NCI-H345 (cell line): ENCODE data around the gene KRTAP9-7.

Experiments
- DNase-seq: peaks from one replicate; lab custom pipeline; 2025; lab: John Stamatoyannopoulos, UW

KRTAP9-7 gene

DNA sequence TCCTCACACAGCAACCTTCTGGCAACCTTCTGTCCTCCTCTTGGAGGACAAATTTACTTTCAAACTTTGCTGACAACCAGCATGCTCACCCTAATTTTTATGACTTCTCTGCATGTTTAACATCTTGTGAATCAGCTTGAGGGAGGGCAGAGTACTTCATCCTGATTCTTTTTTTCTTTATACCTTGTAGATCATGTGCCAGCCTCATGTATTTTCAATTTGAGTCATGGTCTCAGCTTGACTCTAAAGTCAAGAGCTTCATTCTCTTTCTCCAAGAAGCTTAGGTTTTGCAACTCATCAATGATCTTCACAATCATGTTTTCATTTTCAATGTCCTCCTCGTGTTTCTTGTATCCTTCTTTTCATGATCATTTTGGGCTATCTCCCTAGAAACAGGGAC is 3.6 kb upstream of the KRTAP9-7 start:
- no peak for DNase-seq

DNA sequence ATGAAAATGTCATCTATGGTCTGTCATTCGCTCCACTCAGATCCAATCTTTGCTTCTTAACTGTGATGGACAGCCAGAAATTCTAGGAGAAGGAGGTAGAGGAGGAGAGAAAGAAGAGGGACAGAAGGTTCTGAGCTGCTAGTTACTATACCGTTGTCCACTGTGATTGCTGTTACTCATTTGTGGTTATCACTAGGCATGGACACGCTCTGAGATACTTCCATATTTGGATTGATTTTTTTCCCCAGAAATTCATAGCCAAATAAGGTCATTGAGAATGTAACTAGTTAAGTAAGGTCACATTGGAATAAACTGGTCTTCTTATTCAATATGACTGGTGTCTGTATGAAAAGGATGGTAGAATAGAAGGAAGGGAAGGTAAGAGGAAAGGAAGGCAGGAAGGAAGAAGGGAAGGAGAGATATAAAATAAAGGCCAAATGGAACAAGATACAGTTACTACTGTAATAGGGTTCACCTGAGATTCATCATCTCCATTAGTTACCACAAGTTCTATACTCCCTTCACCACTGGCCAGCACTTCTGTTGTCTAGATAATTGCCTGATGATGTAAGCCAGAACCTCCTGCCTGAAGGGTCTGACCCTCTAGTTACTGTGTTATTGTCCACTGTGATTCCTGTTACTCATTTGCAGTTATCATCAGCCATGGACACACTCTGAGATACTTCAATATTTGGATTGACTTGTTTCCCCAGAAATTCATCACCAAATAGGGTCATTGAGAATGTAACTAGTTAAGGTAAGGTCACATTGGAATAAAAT is 2.9 kb downstream of the KRTAP9-7 start:
- no peak for DNase-seq

DNA sequence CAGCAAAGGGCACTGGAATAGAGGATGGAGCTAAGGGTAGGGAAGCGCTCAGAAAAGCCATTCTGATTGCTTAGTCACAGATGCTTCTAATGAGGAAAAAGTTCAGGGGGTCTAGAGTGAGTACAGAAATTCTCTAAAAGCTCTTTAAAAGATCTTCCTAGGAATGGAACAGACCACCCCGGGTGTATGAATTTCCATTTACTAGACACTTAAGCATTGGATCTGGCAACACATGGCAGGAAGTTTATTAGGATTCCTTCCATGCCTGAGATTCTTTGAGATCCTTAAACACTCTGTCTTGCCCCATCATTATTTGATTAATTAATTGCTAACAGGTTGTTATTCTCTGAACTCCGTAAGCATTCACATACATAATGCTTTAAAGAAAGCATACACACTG is 8.5 kb downstream of the KRTAP9-7 start:
- DNase-seq = no peak

DNA sequence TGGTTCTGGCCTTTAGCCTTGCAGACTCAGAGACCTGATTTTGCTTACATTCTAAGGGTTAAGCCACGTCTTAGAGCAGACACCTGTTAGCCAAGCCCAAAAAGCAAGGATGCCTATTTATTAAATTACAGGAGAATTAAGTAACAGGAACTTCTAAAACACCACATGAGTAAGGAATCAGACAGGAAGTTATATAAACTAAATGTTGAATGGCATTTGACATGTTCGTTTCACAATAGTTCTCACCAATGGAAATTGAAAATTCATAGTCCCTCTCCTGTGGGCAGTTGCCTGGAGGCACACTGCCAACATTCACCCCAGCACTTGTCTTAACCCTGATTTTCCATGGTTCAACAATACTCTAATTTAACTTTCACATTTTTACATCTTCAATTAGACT is 9.0 kb downstream of the KRTAP9-7 start:
- no peak for DNase-seq

DNA sequence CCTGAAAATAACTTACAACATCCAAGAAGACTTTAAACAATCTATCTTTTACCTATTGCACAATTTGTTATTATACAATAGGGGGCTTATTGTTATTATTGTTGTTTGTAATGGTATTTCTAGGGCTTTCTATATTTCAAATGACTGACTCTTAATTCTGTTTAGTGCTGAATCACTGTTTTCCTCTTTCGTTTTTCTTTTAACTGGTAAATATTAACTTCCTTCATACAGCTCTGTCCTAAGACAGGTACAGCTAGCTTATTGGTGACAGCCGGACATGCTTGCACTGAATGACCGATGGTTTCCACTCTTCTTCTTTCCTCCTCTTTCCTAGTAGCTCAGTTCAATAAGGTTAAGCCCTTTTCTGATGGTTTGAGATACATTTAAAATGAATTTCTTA is 11.6 kb downstream of the KRTAP9-7 start:
- DNase-seq = no peak

DNA sequence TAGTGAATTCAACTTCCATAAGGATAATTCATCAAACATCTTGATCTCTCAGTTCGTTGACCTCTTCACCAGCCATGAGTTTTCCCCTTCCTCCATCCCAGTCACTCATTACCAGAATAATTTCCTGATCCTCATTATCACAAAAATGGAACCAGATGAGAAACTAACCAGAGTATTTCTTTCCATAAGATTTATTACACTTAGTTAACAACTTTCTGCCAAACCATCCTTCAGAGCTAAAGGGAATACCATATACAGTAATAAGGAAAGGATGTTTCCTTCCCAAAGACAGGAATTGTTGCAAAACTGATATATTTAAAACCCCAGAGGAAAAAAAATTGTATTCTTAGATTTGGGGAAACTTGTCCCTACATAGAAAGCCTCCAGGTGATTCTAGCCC is 18.5 kb downstream of the KRTAP9-7 start:
- DNase-seq = no peak

DNA sequence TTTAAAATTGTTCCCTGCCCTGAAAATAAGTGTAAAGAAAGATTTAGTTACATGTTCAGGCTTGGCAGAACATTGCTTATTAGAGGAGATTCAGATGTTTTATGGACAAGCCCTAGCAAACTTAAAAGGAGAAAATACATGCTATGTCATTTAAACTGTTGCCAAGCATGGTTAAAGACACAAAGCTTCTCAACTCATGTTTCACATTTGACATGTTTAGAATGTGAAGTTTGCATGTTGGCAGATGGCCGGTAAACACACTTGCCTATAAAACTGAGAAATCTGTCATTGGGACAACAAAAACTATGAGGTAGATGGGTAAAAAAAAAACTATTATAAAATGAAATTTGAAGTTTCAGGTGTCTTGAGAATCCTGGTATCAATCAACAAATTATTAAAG is 21.3 kb downstream of the KRTAP9-7 start:
- no peak for DNase-seq

DNA sequence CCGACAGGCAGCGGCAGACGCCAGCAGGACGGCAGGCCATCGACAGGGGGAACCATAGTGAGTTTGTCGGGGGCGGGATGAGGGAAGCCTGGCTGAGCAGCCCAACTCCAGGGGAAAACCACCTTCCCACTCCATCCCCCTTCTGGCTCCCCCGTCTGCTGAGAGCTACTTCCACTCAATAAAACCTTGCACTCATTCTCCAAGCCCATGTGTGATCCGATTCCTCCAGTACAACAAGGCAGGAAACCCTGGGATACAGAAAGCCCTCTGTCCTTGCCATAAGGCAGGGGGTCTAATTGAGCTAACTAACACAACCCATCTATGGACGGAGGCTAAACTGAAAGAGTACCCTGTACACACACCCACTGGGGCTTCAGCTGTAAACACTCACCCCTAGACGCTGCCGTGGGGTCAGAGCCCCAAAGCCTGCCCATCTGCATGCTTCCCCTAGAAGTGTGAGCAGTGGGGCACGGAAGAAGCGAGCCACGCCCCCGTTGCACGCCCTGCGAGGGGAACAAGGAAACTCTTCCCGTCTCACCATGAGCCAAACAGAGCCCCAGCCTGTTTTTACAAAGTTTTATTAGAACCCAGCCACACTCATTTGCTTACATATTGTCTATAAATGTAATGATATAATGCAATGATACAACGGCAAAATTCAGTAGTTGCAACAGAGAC is 23.1 kb downstream of the KRTAP9-7 start:
- DNase-seq = no peak

DNA sequence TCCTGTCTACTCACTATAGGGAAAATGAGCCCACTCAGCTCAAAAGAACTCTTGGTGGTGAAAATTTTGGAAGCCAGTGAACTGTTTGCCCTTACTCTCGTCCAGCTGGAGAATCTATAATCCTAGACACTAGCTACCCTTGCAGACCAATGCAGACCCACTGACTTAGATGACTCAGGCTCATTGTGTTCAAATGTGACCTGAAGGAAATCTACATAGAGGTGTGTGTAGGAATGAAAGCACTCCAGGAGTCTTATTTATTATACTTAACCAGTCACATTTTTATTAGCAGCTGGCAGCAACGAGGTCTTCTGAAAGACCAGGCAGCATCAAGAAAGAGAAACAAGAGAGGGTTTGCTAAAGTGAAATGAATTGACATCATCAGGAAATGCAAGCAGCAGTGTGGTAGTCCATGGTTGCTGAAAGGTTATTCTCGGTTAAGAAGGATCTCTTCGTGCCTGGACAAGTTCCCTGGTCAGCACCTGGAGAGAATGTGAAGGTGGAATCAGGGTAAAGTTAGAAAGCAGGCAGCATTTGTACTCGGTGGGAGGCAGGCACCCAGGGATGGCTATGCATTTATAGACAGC is 25.8 kb downstream of the KRTAP9-7 start:
- no peak for DNase-seq

DNA sequence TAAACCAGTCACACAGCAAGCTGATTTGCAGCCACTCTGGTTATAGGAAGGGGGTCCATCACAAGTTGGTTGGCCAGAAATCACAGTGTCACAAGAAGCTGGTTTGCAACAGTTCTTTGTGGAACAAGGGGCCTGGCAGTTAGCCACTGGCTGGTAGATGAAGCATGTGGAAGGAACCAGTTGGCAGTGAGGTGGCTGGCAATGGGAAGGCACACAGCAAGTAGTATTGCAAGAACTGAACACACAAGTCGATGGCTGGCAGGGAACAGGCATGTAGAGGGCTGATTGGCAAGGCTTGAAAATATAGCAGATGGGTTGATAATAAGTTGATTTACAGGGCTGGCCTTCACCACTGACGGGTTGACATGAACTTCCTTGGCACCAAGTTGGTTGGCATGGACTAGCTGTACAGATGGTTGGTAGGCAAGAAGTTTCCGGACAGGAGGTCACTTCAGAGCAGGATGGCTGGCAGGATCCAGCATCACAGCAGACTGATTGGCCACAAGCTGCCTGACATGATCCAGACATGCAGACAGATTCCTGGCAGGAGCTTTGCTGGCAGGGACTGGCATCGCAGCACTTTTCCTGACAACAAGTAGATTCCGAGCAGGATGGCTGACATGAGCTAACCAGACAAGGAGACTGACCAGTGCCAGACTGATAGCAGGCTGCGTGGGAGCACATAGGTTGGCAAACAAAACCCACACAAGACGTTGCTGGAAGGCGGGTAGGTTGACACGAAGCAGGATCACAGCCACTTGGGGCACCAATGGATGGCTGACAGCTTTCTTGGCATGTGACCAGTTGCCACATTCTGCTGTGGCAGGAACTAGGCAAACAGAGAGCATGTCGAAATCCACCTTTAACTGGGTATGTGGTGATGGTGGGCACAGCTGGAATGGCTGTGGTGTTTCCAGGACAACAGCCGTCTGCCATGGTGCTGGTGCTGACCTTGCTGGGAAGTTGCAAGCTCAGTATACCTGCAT is 26.7 kb downstream of the KRTAP9-7 start, which contains the start of gene KRTAP29-1:
KRTAP29-1 (minus strand) TSS at position 936 of the 986 bp plus-strand sequence; CDS start at position 936, 0 bp downstream.
- no peak for DNase-seq

DNA sequence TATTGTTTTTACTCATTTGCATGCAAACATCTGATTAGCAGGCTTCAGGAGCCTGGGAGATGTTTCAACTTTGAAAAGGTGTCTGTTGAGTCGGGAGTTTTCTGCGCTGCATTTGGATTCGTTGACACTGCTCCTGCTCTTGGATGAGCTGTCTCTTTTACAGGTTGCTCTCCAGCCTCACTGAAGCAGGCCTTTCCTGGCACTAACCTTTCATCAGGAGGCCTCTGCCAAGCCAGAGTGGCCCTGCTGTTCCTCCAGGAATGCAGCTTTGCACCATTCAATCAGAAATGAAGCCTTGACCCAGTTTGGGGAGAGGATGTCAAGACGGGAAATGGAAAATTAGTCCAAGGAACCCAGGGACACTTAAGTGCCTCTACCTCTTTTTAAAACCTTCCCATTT is 27.5 kb downstream of the KRTAP9-7 start:
- no peak for DNase-seq

DNA sequence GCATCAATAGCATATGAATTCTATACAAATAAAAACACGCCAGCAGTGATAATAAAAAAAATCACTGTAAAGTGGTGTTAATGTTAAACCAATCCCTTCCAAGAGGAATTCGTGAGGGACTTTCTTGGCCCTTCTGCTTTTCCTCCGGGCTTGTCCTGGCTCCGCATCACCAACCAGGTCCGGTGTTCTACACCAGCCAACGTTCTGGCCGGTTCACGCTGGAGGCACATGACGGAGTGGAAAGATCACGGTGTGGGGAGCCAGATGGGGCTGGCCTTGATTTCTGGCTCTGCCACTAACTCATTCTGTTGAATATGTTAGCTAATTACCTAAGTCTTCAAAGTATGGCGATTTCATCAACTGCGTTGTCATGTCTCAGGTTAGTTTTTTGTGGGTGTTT is 28.6 kb downstream of the KRTAP9-7 start:
- no peak for DNase-seq

DNA sequence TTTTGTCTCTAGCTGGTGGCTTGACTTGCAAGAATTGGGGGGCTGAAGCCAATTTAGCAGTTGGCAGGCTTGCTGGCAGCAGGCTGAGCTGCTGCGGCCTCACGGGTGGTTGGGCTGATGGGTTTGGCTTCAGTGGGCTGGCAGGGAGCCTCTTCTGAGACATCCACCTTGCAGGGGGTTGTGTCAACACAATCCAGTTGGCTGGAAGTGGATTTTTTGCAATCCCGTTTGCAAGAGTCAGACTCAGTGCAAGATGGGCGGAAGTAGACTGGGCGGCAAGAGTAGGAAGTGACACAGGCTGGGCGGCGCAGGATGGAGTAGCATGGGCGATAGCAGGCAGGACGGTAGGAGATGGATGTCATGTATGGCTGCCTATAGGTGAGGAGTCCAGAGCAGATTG is 32.1 kb downstream of the KRTAP9-7 start:
- DNase-seq = no peak

DNA sequence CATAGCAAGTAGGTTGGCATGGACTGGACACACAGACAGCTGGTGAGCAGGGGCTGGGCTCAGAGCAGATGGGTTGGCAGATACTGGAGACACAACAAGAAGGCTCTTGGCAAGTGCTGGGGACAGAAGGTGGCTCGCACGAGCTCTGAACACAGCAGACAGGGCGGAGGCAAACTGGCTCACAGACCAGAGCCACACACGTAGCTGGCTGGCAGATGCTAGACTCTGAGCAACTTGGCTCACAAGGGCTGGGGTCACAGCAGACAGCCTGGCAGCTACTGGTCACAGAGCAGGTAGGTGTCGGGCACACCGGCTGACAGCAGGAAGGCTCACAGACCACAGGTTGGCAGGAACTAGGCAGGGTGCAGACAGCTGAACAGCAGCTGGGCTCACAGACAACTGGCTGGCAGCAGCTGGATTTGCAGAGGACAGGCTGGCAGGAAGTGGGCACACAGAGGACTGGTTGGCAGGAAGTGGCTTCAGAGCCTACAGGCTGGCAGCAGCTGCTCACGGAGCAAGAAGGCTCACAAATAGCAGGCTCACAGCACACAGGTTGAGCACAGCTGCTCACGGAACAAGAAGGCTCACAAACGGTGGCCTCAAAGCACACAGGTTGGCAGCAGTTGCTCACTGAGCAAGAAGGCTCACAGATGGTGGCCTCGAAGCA is 32.9 kb downstream of the KRTAP9-7 start:
- peak; percentile 13 for DNase-seq

DNA sequence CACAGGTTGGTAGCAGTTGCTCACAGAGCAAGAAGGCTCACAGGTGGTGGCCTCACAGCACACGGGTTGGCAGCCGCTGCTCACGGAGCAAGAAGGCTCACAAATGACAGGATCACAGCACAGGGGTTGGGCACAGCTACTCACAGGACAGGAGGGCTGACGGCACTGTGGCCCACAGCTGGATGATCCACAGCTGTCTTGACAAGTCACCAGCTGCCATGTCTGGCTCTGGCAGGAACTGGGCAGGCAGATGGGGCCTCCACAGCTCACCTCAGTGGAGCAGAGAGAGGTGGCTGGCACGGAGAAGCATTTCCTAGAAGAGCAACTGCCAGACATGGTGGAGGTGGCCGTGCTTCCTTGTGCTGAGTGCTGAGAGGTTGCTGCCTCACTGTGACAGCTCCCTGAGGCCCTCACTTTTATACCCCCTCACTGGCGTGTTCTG is 33.4 kb downstream of the KRTAP9-7 start, which contains the start of gene KRTAP16-1:
KRTAP16-1 (minus strand) TSS at position 392 of the 442 bp plus-strand sequence; CDS start at position 336, 56 bp downstream.
- no peak for DNase-seq

DNA sequence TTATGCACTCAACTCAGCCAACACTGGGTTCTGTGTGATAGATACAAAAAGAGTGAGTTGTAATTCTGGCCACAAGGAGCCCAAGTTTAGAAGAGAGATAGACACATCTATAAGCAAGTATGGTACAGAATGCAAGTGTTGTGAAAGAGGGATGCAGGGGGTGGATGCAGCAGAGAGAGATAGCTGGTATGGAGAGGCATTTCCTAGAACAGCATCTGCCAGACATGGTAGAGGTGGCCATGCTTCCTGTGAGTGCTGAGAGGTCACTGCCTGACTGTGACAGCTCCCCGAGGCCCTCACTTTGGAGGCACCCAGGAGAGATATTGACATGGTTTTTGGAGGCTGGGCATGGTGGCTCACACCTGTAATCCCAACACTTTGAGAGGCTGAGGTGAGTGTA is 35.6 kb downstream of the KRTAP9-7 start:
- DNase-seq = no peak

DNA sequence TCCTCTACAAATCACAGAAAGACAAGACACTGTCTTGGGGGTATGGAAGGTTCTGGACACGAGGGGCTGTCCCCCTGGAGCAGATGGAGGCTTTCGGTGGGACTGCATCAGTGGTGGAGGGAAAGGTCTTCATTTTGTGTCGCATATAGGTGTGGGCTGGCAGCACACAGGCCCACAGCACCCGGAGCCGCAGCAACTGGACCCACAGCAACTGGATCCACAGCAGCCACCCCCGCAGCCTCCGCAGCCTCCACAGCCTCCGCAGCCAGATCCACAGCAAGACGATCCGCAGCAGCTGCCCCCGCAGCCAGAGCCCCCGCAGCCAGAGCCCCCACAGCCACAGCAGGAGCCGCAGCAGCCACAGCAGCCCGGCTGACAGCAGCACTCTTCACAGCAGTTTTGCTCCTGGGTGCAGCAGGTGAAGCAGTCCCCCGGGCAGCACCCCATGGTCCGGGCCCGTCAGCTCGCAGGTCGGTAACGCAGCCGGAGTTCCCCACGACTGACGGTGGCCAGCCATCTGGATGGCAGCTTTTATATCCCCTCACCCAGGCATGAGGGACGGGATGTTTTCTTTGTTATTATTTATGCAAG is 39.8 kb downstream of the KRTAP9-7 start, which contains the start of gene KRTAP17-1:
KRTAP17-1 (minus strand) TSS at position 507 of the 591 bp plus-strand sequence; CDS start at position 447, 60 bp downstream.
- DNase-seq = no peak

DNA sequence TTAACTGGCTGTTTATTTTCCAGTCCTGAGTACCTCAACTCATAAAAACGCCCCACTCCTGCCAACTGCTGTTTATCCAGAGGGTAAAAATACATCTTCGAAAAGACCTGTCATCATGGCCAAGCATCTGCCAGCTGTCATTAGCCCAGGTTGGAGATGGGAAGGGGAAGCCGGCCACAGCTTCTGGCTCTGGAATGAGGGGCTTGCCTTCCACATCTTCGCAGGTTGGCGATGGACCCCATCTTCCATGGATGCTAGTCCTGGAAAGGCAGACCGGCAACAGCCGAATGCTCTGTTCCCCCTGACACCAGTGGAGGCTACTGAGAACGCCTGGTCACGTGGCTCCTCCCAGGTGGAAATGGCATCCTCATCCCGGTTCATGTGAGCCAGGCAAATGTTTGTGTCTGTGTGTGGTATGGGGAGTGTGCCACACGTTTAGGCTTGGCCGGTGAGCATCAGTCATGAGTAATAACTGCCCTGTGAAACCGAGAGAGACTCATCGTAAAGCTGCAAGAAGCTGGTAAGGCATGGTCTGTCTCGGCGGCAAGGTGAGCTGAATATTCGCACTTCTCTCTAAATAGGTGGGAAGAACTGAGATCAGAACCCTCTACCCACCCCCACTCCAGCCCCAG is 40.4 kb downstream of the KRTAP9-7 start:
- DNase-seq = no peak

DNA sequence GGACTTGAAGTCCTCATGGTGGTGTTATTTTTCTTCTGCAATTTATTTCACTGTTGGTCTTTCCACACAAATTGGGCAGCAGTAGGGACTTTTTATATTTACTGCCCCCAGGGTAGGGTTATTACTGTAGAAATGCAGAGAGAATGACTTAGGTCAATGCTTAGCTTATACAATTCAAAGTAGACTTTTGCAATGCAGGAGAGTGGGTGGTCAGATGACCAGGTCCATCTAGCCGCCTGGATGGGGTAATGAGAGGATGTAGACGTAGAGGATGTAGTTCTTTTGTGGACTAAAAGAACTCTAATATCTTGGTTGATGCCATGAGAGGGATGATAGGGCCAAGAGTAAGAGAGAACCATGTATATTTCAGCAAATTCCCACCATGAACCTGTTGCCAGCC is 42.7 kb downstream of the KRTAP9-7 start:
- DNase-seq = no peak
